Loucy (cell line): ENCODE results near the gene ADCY2.
A peak's percentile ranks its signal among the peaks of the same experiment; 100 is the strongest.

ENCODE experiments used
- H2AFZ ChIP-seq: fragments of 200-600 bp; sonication (generic); 2 replicates; pipeline ENCODE4 v1.6.0; 2016; ENCODE audit warnings: antibody characterized with exemption, mild to moderate bottlenecking, low read length, moderate library complexity
- H3F3A ChIP-seq: fragments of 200-600 bp; 2 replicates; pipeline ENCODE4 v1.6.0; 2016; ENCODE audit warnings: antibody characterized with exemption, low read depth, mild to moderate bottlenecking
- H3K27me3 ChIP-seq: fragments of 200-600 bp; sonication (generic); 2 replicates; pipeline ENCODE4 v1.6.1; 2014; ENCODE audit warnings: low read length, mild to moderate bottlenecking; ENCODE audit not compliant: insufficient read depth, poor library complexity, severe bottlenecking
- H3K36me3 ChIP-seq: fragments of 200-600 bp; sonication (generic); 2 replicates; pipeline ENCODE4 v1.6.1; 2016; ENCODE audit warnings: low read length; ENCODE audit not compliant: insufficient read depth
- H3K4me1 ChIP-seq: fragments of 200-600 bp; sonication (generic); 2 replicates; pipeline ENCODE4 v1.5.1; 2014; ENCODE audit warnings: low read length, mild to moderate bottlenecking; ENCODE audit not compliant: insufficient read depth, poor library complexity, severe bottlenecking
- H3K4me2 ChIP-seq: fragments of 200-600 bp; sonication (generic); 2 replicates; pipeline ENCODE4 v1.6.0; 2014; ENCODE audit warnings: antibody characterized with exemption, low read length, low read depth, mild to moderate bottlenecking; ENCODE audit not compliant: poor library complexity, severe bottlenecking
- H3K4me3 ChIP-seq: fragments of 200-600 bp; sonication (generic); 2 replicates; pipeline ENCODE4 v1.5.1; 2014; ENCODE audit warnings: low read length, mild to moderate bottlenecking, mixed read lengths; ENCODE audit not compliant: poor library complexity, severe bottlenecking
- H3K79me2 ChIP-seq: fragments of 200-600 bp; sonication (generic); 2 replicates; pipeline ENCODE4 v1.6.1; 2014; ENCODE audit warnings: low read length; ENCODE audit not compliant: insufficient read depth
- H3K9ac ChIP-seq: fragments of 200-600 bp; sonication (generic); 2 replicates; pipeline ENCODE4 v1.6.0; 2014; ENCODE audit warnings: mild to moderate bottlenecking, low read depth, low read length, moderate library complexity; ENCODE audit not compliant: poor library complexity, severe bottlenecking
- H3K9me2 ChIP-seq: fragments of 200-600 bp; sonication (generic); replicated peaks from 2 replicates; pipeline ENCODE4 v1.6.1; 2016; ENCODE audit warnings: low read depth, low read length, mixed read lengths
- H3K9me3 ChIP-seq: fragments of 200-600 bp; sonication (generic); 2 replicates; pipeline ENCODE4 v1.6.1; 2014; ENCODE audit warnings: mild to moderate bottlenecking, antibody characterized with exemption, low read length, low read depth; ENCODE audit not compliant: insufficient read depth
- H4K20me1 ChIP-seq: fragments of 200-600 bp; sonication (generic); 2 replicates; pipeline ENCODE4 v1.6.0; 2014; ENCODE audit warnings: antibody characterized with exemption, low read length, mild to moderate bottlenecking; ENCODE audit not compliant: insufficient read depth, poor library complexity, severe bottlenecking
- CTCF ChIP-seq: fragments of 200-600 bp; sonication (generic); conservative IDR thresholded peaks from 2 replicates; pipeline ENCODE4 v1.5.1; 2014; ENCODE audit warnings: mild to moderate bottlenecking, antibody characterized with exemption, low read length
- EZH2phosphoT487 ChIP-seq: fragments of 200-600 bp; IDR thresholded peaks from 2 replicates; pipeline ENCODE4 v1.6.1; 2018; ENCODE audit warnings: antibody characterized with exemption, mild to moderate bottlenecking, moderate library complexity, borderline replicate concordance

ADCY2 gene

GRCh38 chr5:7751874-7752273 is 355.9 kb downstream of the ADCY2 start:
- Histone ChIP-seq H3K9me3 (no peaks in the 10 kb centered on the region), H3K4me2 (no peak overlapping the region)
- no peak for TF ChIP-seq EZH2phosphoT487
- no peak for TF ChIP-seq CTCF

GRCh38 chr5:7753181-7753580 is 357.2 kb downstream of the ADCY2 start:
- Histone ChIP-seq H3K9me3 (no peaks in the 10 kb centered on the region), H3K36me3 (no peaks in the 10 kb centered on the region), H3K27me3 (no peaks in the 10 kb centered on the region), H3F3A (no peaks in the 10 kb centered on the region), H2AFZ (0 out of 2 replicates have a peak overlapping the region, but pooled peaks have one; percentile 64), H3K79me2 (no peaks in the 10 kb centered on the region), H3K4me3 (no peak overlapping the region), H3K9ac (no peak overlapping the region), H3K4me1 (peaks cover 14% of the 10 kb centered on the region), H3K9me2 (no peaks in the 10 kb centered on the region), H3K4me2 (peak overlapping the region; percentile 59), H4K20me1 (no peaks in the 10 kb centered on the region)
- TF ChIP-seq EZH2phosphoT487 (no peak), CTCF (no peak)

More at GRCh38 chr5:7751874-7752273, 355.9 kb downstream of the ADCY2 start:
- Histone ChIP-seq H3K27me3 (no peaks in the 10 kb centered on the region), H2AFZ (no peak overlapping the region), H3K36me3 (no peaks in the 10 kb centered on the region), H3K4me1 (peaks cover 14% of the 10 kb centered on the region), H3K79me2 (no peaks in the 10 kb centered on the region), H4K20me1 (no peaks in the 10 kb centered on the region), H3F3A (no peaks in the 10 kb centered on the region), H3K9me2 (no peaks in the 10 kb centered on the region), H3K4me3 (no peak overlapping the region), H3K9ac (no peak overlapping the region)

- TF ChIP-seq CTCF (no peak), EZH2phosphoT487 (no peak)
- Histone ChIP-seq H3K4me3 (no peak overlapping the region), H3F3A (no peaks in the 10 kb centered on the region), H3K9ac (no peak overlapping the region), H3K9me2 (no peaks in the 10 kb centered on the region), H4K20me1 (no peaks in the 10 kb centered on the region), H3K27me3 (no peaks in the 10 kb centered on the region), H2AFZ (0 out of 2 replicates have a peak overlapping the region, but pooled peaks have one; percentile 64), H3K36me3 (no peaks in the 10 kb centered on the region), H3K9me3 (no peaks in the 10 kb centered on the region), H3K4me2 (peak overlapping the region; percentile 59), H3K79me2 (no peaks in the 10 kb centered on the region), H3K4me1 (peaks cover 14% of the 10 kb centered on the region)
These were observed 357.7 kb downstream of the ADCY2 start for GRCh38 chr5:7753596-7753995.
